ENCODE measurements around the gene MGLL. TPM values are rescaled to one million over a fixed set of nuclear protein-coding genes. Genes with fewer than 3 reads are reported as not detected.

The MGLL gene
- total and polyA plus RNA-seq, 4 donors: 9.4 to 277 (median 74.2) TPM

DNA sequence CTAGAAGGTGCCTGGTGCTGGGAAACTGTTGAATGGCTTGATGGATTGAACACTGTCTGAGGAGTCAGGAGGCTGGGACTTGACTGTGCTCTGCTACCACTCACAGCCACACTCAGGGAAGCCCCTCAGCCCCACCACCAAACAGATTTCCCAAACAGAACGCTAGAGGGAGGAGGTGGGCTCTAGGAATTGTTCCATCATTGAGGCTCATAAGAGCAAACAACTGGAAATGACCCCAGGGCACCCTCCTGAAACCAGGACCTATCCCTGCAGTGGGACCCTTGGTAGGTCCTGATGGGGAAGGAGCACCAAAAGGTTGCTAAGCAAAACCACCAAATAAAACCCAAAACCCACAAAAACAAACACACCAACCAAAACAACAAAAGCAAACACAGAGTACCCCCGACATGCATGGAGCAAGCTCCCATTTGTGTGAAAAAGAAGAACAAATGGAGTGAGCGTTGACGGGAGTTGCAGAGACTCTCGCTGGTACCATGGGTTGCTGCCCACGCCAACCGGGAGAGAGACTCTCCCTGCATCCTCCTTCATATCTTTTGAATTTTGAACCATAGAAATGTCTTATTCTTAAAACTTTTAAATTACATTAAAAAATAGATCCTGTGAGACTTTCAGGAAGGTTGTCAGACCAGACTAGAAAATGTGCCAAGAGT lies 103.9 kb downstream of the MGLL start:
- no peak overlapping the region for H3K27ac ChIP-seq (ENCODE audit: low read depth in 1 of 2, low read length in 2 of 2)
- H3K4me3 ChIP-seq (ENCODE audit: low read depth in 1 of 3, low read length in 3 of 3): no peak overlapping the region
- no peak for DNase-seq (ENCODE audit: low spot score)
- TF ChIP-seq CTCF (IDR thresholded peaks at IDR 0.05; ENCODE audit: low read depth, low read length, missing input control): no peak
- TF ChIP-seq, protein P1, sequence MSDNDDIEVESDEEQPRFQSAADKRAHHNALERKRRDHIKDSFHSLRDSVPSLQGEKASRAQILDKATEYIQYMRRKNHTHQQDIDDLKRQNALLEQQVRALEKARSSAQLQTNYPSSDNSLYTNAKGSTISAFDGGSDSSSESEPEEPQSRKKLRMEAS (IDR thresholded peaks at IDR 0.05): no peak
- no peak for TF ChIP-seq HNF4A (conservative IDR thresholded peaks at IDR 0.05)
- no peak for TF ChIP-seq ZBTB33 (IDR thresholded peaks at IDR 0.05)
- no peak for TF ChIP-seq FOXA1 (IDR thresholded peaks at IDR 0.05)
- H3K27me3 ChIP-seq (ENCODE audit: control insufficient read depth in 4 of 4, insufficient read depth in 4 of 4, low read length in 3 of 4): no peaks in the 10 kb centered on the region
- H3K4me1 ChIP-seq (ENCODE audit: control insufficient read depth in 4 of 4, insufficient read depth in 4 of 4, low read length in 3 of 4): peaks cover 0 to 2% (median 0%) of the 10 kb centered on the region in 4 donors
- peaks cover 5 to 54% (median 17%) of the 10 kb centered on the region in 4 donors for H3K36me3 ChIP-seq (ENCODE audit: control insufficient read depth in 4 of 4, insufficient read depth in 3 of 4, low read depth in 1 of 4, low read length in 3 of 4)
- H3K9me3 ChIP-seq (ENCODE audit: control insufficient read depth in 4 of 4, low read length in 3 of 4): no peaks in the 10 kb centered on the region
- WGBS: 94% methylated on average over 7 of the region's 7 CpGs
- no peak overlapping the region for H3K9ac ChIP-seq (ENCODE audit: low read depth in 1 of 2, low read length in 2 of 2)

DNA sequence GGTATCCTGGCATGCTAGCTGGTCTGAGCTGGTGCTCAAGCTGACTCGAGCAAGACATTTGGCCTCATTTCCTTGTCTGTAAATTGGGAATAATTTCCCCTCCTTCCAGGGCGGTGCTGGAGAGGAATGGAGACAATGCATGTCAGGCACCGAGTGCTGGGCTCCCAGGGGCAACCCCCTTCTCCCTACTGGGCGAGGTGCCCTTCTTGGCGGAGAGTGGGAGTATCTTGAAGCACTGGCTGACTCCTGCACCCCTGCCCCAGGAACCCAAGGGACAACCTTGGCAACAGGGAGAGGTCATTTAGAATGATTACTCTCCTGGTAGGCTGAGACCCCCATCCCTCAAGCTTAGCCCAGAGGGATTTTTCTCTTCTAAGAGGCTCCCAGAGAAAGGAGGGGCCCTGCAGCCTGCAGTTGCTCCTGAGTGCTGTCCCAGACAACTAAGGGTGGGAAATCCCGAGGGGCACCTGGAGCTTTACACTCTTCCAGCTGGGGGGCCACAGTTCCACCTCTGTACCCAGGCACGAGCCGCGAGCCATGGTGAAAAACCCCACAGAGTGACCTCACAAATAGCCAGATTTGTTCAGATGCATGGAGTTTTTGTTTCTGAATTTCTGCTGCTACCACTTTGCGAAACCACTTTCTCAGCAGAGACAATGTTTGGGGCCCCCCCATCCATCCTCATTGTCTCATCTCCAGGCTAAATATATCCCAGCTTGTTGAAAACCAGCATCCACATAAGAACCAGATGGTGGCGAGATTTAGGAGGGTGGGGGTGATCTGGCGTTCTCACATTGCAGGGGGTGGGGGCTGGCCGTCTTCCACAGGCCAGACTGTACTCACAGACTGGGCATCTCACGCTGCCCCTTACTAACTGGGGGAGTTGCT lies 104.7 kb downstream of the MGLL start:
- no peak for DNase-seq (ENCODE audit: low spot score)
- Histone ChIP-seq H3K36me3 (ENCODE audit: control insufficient read depth in 4 of 4, insufficient read depth in 3 of 4, low read depth in 1 of 4, low read length in 3 of 4) (peaks cover 5 to 56% (median 18%) of the 10 kb centered on the region in 4 donors), H3K4me3 (ENCODE audit: low read depth in 1 of 3, low read length in 3 of 3) (no peak overlapping the region), H3K4me1 (ENCODE audit: control insufficient read depth in 4 of 4, insufficient read depth in 4 of 4, low read length in 3 of 4) (no peaks in the 10 kb centered on the region), H3K27ac (ENCODE audit: low read depth in 1 of 2, low read length in 2 of 2) (no peak overlapping the region), H3K9ac (ENCODE audit: low read depth in 1 of 2, low read length in 2 of 2) (no peak overlapping the region), H3K27me3 (ENCODE audit: control insufficient read depth in 4 of 4, insufficient read depth in 4 of 4, low read length in 3 of 4) (no peaks in the 10 kb centered on the region), H3K9me3 (ENCODE audit: control insufficient read depth in 4 of 4, low read length in 3 of 4) (no peaks in the 10 kb centered on the region)
- no peak for TF ChIP-seq REST (IDR thresholded peaks at IDR 0.05)
- WGBS: 93% methylated on average over 14 of the region's 14 CpGs
